Activated CD4-positive, alpha-beta T cell treated with anti-CD3 and anti-CD28 coated beads, Interleukin-2, amount 10 ng/mL, durations not matched to agents 7 days and 5 days (primary cell): ENCODE measurements around the gene SIGMAR1. TPM values are rescaled to one million over a fixed set of nuclear protein-coding genes. Genes with fewer than 3 reads are reported as not detected.
A peak's percentile ranks its signal among the peaks of the same experiment; 100 is the strongest.

ENCODE experiments used
- CTCF ChIA-PET: fragments of 350-600 bp; sonication (Branson Sonifier 250); formaldehyde crosslinking; loops from one replicate; lab custom pipeline; 2021; ENCODE audit warnings: antibody characterized with exemption; lab: Charles Lee
- POLR2A ChIA-PET: fragments of 350-600 bp; sonication (Branson Sonifier 250); formaldehyde crosslinking; loops from one replicate; lab custom pipeline; 2021; ENCODE audit warnings: antibody characterized with exemption; lab: Charles Lee
- DNase-seq: peaks from one replicate; pipeline ENCODE4 v3.0.0-alpha.2; 2020
- H3K27ac Mint-ChIP-seq: one replicate; pipeline ENCODE4 v1.8.0; 2021; ENCODE audit warnings: mild to moderate bottlenecking, moderate library complexity, mixed read lengths
- H3K27me3 Mint-ChIP-seq: one replicate; pipeline ENCODE4 v1.8.0; 2021; ENCODE audit warnings: mixed read lengths
- H3K36me3 Mint-ChIP-seq: one replicate; pipeline ENCODE4 v1.8.0; 2021; ENCODE audit warnings: low read depth, mixed read lengths
- H3K4me1 Mint-ChIP-seq: one replicate; pipeline ENCODE4 v1.8.0; 2021; ENCODE audit warnings: mixed read lengths
- H3K4me3 Mint-ChIP-seq: one replicate; pipeline ENCODE4 v1.8.0; 2021; ENCODE audit warnings: mild to moderate bottlenecking, moderate library complexity, mixed read lengths
- H3K9me3 Mint-ChIP-seq: one replicate; pipeline ENCODE4 v1.8.0; 2021; ENCODE audit warnings: mixed read lengths
- total RNA-seq, 2 experiments: library from RNA; stranded (reverse); gene quantifications; one replicate each; pipeline ENCODE4 v1.2.3, GENCODE V29; 2021

Gene SIGMAR1
- 10 to 100 TPM; 57.7 to 62.2 TPM for total RNA-seq

- Mint-ChIP-seq H3K27ac (peak within 1 kb of the TSS; percentile 93), H3K9me3 (no peaks in the 10 kb centered on the region), H3K4me3 (peak within 1 kb of the TSS; percentile 90), H3K4me1 (peaks cover 39% of the 10 kb centered on the region), H3K27me3 (no peaks in the 10 kb centered on the region), H3K36me3 (peaks cover 15% of the 10 kb centered on the region)
- ChIA-PET CTCF (interaction anchor here (0.6 to 7.5 kb wide), 13 partner anchors 9 to 64 kb away, joined by 3 to 82 read pairs (median 4); partner anchors contain the start of genes DCTN3, GALT and RPP25L), POLR2A (interaction anchor here (0.6 to 2.0 kb wide), 3 partner anchors 10 to 18 kb away, joined by 3 to 8 read pairs (median 3); partner anchors contain the start of gene DCTN3)
- peak; percentile 94 for DNase-seq
Measured at GRCh38 chr9:34637356-34638137, at the start of gene SIGMAR1. Gene SIGMAR1 (minus strand): TSS chr9:34637787. CDS start chr9:34637697, 90 bp downstream.

- Mint-ChIP-seq H3K4me1 (peaks cover 6% of the 10 kb centered on the region), H3K36me3 (peaks cover 3% of the 10 kb centered on the region), H3K9me3 (no peaks in the 10 kb centered on the region), H3K4me3 (no peak overlapping the region), H3K27me3 (no peaks in the 10 kb centered on the region), H3K27ac (no peak overlapping the region)
- no peak for DNase-seq
- CTCF ChIA-PET = interaction anchor here (1.6 to 1.8 kb wide), 2 partner anchors 12 to 15 kb away, joined by 5 to 6 read pairs; no protein-coding TSS in a partner anchor
- POLR2A ChIA-PET = no interaction called here
Measured at GRCh38 chr9:34686732-34687131, 49.1 kb upstream of the SIGMAR1 start.

DNA sequence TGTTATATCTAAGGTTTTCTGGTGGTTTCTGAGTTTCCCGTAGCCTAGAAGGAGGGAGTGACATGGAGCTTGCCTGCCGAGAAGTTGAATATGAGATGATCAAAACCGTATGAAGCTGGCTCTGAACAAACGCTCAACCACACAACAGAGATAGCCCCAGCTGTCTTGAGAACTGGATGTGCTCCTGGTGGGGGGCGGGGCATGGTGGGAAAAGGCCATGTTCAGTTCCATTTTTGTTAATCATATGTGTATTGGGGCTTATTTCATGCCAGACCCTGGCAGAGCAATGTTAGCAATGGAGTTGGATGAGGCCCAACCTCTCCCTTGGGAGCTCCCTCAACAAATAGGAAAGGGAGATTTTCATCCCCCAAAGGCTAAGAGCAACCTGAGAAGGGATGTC is 48.6 kb upstream of the SIGMAR1 start:
- CTCF ChIA-PET = interaction anchor here (1.4 to 1.8 kb wide), 3 partner anchors 13 to 22 kb away, joined by 3 to 6 read pairs (median 5); no protein-coding TSS in a partner anchor
- Mint-ChIP-seq H3K27ac (no peak overlapping the region), H3K27me3 (no peaks in the 10 kb centered on the region), H3K4me1 (peaks cover 6% of the 10 kb centered on the region), H3K4me3 (no peak overlapping the region), H3K9me3 (no peaks in the 10 kb centered on the region), H3K36me3 (peaks cover 3% of the 10 kb centered on the region)
- POLR2A ChIA-PET = no interaction called here
- DNase-seq = no peak

DNA sequence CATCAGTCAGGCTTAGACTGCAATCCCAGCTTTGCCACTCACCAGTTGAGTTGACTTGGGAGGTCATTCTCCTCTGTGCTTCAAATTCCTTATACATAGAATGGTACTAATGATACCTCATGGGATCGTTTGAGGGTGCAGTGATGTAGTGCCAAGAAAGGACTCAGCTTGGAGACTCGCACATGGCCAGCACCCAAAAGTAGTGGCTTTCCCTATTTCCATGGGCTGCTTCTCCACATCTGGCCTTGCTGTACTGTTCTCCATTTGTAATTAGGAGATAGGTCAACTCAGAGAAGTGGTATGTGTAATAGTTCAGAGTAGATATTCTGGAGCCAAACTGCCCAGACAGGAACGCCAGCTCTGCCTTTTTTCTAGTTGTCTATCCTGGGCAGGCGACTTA is 48.0 kb upstream of the SIGMAR1 start:
- ChIA-PET CTCF (interaction anchor here (1.4 to 1.6 kb wide), 2 partner anchors 16 to 21 kb away, joined by 3 to 6 read pairs; no protein-coding TSS in a partner anchor), POLR2A (no interaction called here)
- no peak overlapping the region for H3K27ac Mint-ChIP-seq

DNA sequence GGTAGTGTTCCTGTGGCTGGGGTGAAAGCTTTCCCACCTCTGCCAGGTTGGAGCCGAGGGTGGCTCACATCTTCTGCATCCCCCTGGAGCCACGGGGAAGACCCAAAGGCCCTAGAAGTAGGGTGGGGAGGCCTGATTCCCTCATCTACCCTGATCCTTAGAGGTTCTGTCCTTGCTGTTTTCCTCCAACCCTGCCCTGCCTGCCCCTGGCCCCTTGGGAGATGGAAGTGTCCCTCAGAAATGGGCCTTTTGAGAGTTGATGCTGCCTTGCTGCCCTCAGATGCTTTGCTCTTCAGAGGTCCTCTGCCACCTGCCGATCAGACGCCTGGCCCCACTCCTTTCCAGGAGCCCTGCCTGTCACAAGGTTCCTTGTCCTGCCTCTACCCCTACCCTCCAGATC is 47.2 kb upstream of the SIGMAR1 start:
- no peak overlapping the region for H3K27ac Mint-ChIP-seq
- DNase-seq = no peak
- H3K9me3 Mint-ChIP-seq = no peaks in the 10 kb centered on the region
- no peaks in the 10 kb centered on the region for H3K27me3 Mint-ChIP-seq
- ChIA-PET CTCF (interaction anchor here (1.4 to 1.6 kb wide), 2 partner anchors 17 to 20 kb away, joined by 3 to 6 read pairs; no protein-coding TSS in a partner anchor), POLR2A (no interaction called here)
- H3K4me1 Mint-ChIP-seq = peaks cover 6% of the 10 kb centered on the region
- no peak overlapping the region for H3K4me3 Mint-ChIP-seq
- peaks cover 3% of the 10 kb centered on the region for H3K36me3 Mint-ChIP-seq

More for the DNA sequence above, 48.0 kb upstream of the SIGMAR1 start:
- peaks cover 3% of the 10 kb centered on the region for H3K36me3 Mint-ChIP-seq
- no peak for DNase-seq
- no peaks in the 10 kb centered on the region for H3K9me3 Mint-ChIP-seq
- no peak overlapping the region for H3K4me3 Mint-ChIP-seq
- H3K4me1 Mint-ChIP-seq = peaks cover 6% of the 10 kb centered on the region
- no peaks in the 10 kb centered on the region for H3K27me3 Mint-ChIP-seq

DNA sequence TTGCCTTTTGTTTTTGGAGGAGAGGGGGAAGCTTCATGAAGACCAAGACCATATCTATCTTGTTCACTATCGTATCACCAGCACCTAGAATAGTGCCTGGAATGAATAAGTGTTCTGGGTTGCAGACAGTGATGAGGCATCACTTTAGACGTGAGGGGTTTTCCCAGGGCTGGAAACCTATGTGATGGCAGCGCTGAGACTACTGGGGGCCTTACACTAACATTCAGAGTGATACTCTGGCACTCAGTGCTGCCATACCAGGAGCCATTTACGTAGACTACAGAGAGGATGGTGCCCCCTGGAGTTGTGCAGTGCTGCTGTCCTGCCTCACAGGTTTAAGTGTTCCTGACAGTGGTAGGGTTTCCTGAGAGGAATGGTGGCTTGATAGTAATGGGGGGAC is 46.6 kb upstream of the SIGMAR1 start:
- Mint-ChIP-seq H3K36me3 (peaks cover 3% of the 10 kb centered on the region), H3K27ac (no peak overlapping the region), H3K27me3 (no peaks in the 10 kb centered on the region), H3K4me1 (peaks cover 6% of the 10 kb centered on the region), H3K9me3 (no peaks in the 10 kb centered on the region), H3K4me3 (no peak overlapping the region)
- DNase-seq = no peak
- CTCF ChIA-PET = no interaction called here
- POLR2A ChIA-PET = no interaction called here

DNA sequence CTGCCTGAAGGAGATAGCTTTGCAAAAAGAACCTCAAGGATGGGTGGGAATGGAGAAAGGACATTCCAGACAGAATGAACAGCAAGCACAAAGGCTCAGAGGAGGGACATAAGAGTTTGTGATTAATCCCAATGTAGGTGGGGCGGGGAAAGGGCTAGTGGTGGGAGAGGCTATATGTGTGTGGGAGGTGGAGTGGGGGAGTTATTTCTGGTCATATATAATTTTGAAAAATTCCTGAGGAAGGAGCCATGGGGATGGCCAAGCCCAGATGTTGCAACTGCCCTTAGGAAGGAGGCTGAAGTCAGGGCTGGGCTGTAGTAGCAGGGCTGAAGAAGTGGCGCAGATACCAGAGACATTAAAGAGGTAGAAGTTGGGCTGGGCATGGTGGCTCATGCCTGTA is 38.3 kb upstream of the SIGMAR1 start:
- Mint-ChIP-seq H3K4me1 (peaks cover 1% of the 10 kb centered on the region), H3K27ac (no peak overlapping the region), H3K9me3 (no peaks in the 10 kb centered on the region), H3K4me3 (no peak overlapping the region), H3K27me3 (no peaks in the 10 kb centered on the region), H3K36me3 (no peaks in the 10 kb centered on the region)
- no peak for DNase-seq
- ChIA-PET POLR2A (no interaction called here), CTCF (interaction anchor here (0.9 kb wide), 1 partner anchor 17 kb away, joined by 3 read pairs; no protein-coding TSS in a partner anchor)

- peak; percentile 58 for DNase-seq
- CTCF ChIA-PET = interaction anchor here (0.9 kb wide), 1 partner anchor 16 kb away, joined by 3 read pairs; no protein-coding TSS in a partner anchor
- POLR2A ChIA-PET = no interaction called here
- Mint-ChIP-seq H3K27me3 (no peaks in the 10 kb centered on the region), H3K36me3 (peaks cover 2% of the 10 kb centered on the region), H3K27ac (no peak overlapping the region), H3K9me3 (peaks cover 3% of the 10 kb centered on the region), H3K4me1 (peaks cover 1% of the 10 kb centered on the region), H3K4me3 (no peak overlapping the region)
Measured at GRCh38 chr9:34675048-34675714, 37.6 kb upstream of the SIGMAR1 start.

GRCh38 chr9:34674440-34674839 is 36.9 kb upstream of the SIGMAR1 start:
- DNase-seq = no peak
- Mint-ChIP-seq H3K27ac (peak overlapping the region; percentile 66), H3K36me3 (peaks cover 6% of the 10 kb centered on the region), H3K9me3 (peaks cover 7% of the 10 kb centered on the region), H3K4me1 (peaks cover 1% of the 10 kb centered on the region), H3K4me3 (no peak overlapping the region), H3K27me3 (no peaks in the 10 kb centered on the region)
- POLR2A ChIA-PET = no interaction called here
- CTCF ChIA-PET = interaction anchor here (1.0 kb wide), 1 partner anchor 9 kb away, joined by 4 read pairs; no protein-coding TSS in a partner anchor

DNA sequence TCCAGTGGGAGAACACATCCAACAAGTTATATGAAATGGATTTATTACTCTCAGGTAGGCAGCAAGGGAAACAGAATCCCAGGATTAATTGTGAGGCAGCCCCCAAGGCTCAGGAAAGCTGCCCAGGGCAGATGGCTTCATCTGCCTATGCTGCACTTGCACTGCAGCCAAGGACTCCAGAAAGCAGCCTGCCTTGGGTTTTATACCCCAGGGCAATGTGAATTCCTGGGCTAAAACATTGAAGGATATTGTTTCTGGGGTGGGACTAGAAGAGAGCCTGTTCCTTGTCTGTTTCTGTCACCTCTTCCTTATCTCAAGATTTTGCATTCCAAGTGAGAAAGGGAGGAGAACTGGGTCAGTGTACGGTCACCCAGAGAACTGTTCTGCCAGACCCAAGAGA is 33.7 kb upstream of the SIGMAR1 start:
- no peak overlapping the region for H3K27ac Mint-ChIP-seq
- H3K4me3 Mint-ChIP-seq = no peak overlapping the region
- no peaks in the 10 kb centered on the region for H3K27me3 Mint-ChIP-seq
- peaks cover 11% of the 10 kb centered on the region for H3K9me3 Mint-ChIP-seq
- H3K36me3 Mint-ChIP-seq = peaks cover 23% of the 10 kb centered on the region
- peaks cover 12% of the 10 kb centered on the region for H3K4me1 Mint-ChIP-seq
- DNase-seq = no peak
- CTCF ChIA-PET = no interaction called here
- POLR2A ChIA-PET = no interaction called here

- Mint-ChIP-seq H3K9me3 (peaks cover 11% of the 10 kb centered on the region), H3K27me3 (no peaks in the 10 kb centered on the region), H3K36me3 (peaks cover 23% of the 10 kb centered on the region), H3K4me3 (no peak overlapping the region), H3K27ac (no peak overlapping the region), H3K4me1 (peaks cover 20% of the 10 kb centered on the region)
- ChIA-PET CTCF (interaction anchor here (0.9 to 1.4 kb wide), 2 partner anchors 24 to 33 kb away, joined by 3 to 5 read pairs; partner anchors contain the start of gene GALT), POLR2A (no interaction called here)
- DNase-seq = no peak
Measured at GRCh38 chr9:34669809-34670562, 32.4 kb upstream of the SIGMAR1 start.
